Measurements from ENCODE around the gene CISD2.
"Not testable (repeated sequence)": the region's sequence is repeated elsewhere in the genome, so short reads cannot be mapped to it uniquely, and the experiment has no call there.

CISD2 gene

DNA sequence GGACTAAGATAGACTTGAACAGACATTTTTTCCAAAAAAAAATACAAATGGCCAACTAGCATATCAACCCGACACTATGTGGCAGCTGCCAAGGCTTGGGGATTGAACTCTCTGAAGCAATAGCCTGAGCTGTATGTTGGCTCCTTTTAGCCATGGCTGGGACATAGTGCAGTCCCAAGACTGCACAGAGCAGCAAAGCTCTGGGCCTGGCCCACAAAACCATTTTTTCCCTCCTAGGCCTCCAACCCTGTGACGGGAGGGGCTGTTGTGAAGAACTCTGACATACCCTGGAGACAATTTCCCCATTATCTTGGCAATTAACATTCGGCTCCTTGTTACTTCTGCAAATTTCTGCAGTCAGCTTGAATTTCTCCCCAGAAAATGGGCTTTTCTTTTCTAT is 50.1 kb downstream of the CISD2 start:
- DNase-seq (ENCODE audit: low read depth, low spot score): no peak

DNA sequence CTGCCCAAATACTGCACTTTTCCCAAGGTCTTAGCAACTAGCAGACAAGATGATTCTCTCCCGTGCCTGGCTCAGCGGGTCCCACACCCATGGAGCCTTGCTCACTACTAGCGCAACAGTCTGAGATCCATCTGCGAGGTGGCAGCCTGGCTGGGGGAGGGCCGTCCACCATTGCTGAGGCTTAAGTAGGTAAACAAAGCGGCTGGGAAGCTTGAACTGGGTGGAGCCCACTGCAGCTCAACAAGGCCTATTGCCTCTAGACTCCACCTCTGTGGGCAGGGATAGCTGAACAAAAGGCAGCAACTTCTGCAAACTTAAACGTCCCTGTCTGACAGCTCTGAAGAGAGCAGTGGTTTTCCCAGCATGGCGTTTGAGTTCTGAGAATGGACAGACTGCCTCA is 50.9 kb downstream of the CISD2 start:
- not testable (repeated sequence) for DNase-seq (ENCODE audit: low read depth, low spot score)

DNA sequence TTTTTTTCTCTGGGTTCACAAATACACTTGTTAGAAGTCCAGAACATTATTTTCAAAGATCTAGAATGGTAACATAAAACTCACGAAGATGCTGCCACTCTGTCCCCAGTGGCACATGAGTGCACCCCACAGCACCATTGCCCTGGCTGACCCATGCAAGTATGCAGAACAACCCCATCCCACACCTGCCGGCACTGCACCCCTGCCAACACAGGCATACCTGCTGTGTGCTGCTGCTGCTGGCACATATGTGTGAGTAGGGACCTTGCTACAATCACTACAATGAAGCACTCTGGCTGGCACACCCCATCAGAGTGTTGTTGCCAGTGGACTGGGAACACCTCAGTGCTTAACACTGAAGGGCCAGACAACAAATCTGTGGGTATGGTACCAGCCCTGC is 66.9 kb downstream of the CISD2 start:
- DNase-seq (ENCODE audit: low read depth, low spot score): no peak

DNA sequence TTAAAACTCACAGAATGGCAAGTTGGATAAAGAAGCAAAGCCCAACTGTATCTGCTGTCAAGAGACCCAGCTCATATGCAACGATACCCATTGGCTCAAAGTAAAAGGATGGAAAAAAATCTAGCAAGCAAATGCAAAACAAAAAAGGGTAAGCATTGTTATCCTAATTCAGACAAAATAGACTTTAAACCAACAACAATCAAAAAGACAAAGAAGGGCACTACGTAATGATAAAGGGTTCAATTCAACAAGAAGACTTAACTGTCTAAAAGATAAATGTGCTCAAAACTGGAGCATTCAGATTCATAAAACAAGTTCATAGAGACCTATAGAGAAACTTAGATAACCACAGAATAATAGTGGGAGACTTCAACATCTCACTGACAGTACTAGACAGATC is 69.3 kb downstream of the CISD2 start:
- DNase-seq (ENCODE audit: low read depth, low spot score): not testable (repeated sequence)

All from activated CD4-positive, CD25-positive, alpha-beta regulatory T cell treated with anti-CD3 and anti-CD28 coated beads, Interleukin-2, amount 50 U/mL, for 16 hours (primary cell).